NCI-H2081 treated with DMSO at 0.1 percent for 48 hours (cell line): ENCODE data around the gene CDS1.
A peak's percentile ranks its signal among the peaks of the same experiment; 100 is the strongest.
"Not testable (repeated sequence)": the region's sequence is repeated elsewhere in the genome, so short reads cannot be mapped to it uniquely, and the experiment has no call there.

Experiments
- DNase-seq: peaks from one replicate; lab custom pipeline; 2025; lab: John Stamatoyannopoulos, UW

Gene CDS1

DNA sequence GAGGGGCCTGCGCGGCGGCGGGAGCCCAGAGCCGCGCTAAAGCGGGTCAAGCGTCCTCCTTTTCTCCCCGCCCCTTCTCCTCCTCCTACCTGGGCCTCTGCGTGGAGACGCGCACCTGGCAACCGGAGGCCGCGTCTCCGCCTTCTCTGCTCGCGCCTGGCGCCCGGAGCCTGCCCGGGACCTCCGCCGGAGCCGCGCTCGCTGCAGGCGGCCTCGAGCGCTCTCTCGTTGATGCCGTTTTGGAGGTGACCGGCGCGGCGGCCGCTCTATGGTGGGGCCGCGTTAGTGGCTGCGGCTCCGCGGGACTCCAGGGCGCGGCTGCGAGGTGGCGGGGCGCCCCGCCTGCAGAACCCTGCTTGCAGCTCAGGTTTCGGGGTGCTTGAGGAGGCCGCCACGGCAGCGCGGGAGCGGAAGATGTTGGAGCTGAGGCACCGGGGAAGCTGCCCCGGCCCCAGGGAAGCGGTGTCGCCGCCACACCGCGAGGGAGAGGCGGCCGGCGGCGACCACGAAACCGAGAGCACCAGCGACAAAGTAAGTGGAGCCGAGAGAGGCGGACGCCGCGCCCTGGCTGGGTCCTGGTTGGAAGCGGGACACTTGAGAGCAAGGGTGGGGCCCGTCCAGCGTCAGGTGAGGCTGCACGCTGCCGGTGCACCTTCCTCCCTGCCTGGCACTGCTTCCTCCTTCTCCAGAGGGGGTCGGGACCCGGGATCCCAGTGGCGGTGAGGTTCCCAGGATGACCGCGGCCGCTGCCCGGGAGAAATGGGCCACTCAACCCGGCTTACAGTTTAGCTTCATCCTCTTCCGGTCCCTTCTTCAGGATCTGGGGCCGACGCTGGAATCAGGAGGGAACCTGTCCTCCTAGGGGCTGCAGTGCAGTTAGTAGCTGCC, at the start of gene CDS1:
CDS1 (plus strand) TSS at position 140 of the 888 bp plus-strand sequence; CDS start at position 415, 275 bp downstream.
- DNase-seq: no peak

DNA sequence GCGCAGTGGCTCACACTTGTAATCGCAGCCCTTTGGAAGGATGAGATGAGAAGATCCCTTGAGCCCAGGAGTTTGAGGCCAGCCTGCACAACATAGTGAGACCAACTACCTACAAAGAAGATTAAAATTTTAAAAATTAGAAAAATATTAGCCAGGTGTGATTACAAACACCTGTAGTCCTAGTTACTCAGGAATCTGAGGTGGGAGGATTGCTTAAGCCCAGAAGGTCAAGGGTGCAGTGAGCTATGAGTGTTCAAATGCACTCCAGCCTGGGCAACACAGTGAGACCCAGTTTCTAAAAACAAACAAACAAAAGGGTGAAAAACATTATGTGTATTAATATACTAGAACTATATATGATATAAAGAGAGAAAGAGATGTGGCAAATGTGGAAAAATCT, 47.0 kb upstream of the CDS1 start:
- DNase-seq: no peak

DNA sequence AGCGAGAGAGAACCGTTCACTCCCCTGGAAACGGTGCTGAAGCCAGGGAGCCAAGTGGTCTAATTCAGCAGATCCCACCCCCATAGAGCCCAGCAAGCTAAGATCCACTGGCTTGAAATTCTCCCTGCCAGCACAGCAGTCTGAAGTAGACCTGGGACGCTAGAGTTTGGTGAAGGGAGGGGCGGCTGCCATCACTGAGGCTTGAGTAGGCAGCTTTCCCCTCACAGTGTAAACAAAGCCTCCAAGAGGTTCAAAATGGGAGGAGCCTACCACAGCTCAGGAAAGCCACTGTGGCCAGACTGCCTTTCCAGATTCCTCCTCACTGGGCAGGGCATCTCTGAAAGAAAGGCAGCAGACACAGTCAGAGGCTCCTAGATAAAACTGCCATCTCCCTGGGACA, 37.8 kb upstream of the CDS1 start:
- DNase-seq: no peak

DNA sequence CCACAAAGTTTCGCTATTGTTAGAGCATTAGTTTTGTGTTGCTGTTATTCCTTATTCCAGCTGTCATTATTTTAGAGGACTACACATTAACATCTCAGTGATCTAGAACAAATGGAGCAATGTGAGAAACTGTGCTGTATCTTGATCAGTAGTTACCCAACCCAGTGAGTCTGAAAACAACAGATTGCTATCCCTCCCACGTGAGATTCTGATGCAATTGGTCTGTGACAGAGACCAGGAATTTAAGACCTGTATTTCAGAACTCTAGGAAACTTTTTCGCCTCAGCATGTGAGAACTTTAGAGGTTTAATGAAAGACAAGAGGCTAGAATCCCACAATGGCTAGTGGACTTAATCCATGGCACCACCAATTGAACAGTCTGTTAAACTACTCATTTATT, 35.7 kb upstream of the CDS1 start:
- no peak for DNase-seq

DNA sequence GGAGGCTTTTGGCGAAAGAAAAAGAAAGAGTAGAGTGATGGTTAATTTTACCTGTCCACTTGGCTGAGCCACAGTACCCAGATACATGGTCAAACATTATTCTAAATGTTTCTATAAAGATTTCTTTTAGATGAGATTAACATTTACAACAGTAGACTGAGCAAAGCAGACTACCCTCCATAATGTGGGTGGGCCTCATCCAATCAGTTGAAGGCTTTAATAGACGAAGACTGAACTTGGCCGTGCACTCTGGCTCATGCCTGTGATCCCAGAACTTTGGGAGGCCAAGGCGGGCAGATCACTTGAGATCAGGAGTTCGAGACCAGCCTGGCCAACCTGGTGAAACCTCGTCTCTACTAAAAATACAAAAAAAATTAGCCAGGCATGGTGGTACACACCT, 33.7 kb upstream of the CDS1 start:
- not testable (repeated sequence) for DNase-seq

DNA sequence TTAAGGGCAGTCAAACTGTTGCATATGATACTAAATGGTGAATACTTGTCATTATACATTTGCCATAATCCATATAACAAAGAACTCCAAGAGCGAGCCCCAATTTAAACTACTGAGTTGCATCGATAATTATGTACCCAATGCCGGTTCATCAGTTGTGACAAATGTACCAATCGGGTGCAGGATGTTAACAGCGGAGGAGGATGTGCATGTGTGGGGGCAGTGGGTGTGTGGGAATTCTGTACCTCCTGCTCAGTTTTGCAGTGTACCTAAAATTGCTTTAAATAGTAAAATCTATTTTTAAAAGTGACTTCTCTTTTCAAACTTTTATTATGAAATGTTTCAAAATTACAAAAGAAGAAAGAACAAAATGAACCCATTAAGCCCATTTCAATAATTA, 20.8 kb upstream of the CDS1 start:
- DNase-seq: no peak

DNA sequence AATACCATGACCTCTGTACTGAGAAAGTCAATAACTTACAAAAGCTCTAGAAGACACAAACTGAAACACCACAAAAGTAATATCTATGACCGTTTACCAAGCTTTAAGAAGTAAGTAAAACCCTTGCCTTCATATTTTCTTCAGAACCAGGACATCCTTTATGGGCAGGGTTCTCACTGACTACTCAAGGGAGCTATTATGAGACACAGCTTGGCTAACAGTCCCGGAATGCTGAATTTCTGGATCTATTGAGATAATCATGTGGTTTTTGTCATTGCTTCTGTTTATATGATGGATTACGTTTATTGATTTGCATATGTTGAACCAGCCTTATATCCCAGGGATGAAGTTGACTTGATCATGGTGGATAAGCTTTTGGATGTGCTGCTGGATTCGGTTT, 19.9 kb upstream of the CDS1 start:
- DNase-seq: no peak

DNA sequence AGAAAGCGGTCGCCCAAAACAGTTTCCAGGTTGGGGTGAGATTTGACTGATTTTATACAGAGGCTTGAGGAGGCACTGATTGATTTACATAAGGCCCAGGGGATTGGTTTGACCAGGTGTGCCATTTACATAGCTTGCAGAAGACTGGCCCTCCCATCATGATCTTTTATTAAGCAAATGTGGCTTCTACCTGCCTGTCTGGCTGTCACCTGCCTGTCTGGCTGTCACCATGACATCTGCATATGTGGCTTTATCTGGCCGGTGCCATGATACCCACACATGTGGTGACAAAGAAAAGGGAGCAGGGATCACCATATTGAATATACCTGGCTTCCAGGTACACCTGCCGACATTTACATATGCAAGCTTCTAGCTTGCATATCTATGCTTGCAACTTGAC, 17.0 kb upstream of the CDS1 start:
- no peak for DNase-seq

DNA sequence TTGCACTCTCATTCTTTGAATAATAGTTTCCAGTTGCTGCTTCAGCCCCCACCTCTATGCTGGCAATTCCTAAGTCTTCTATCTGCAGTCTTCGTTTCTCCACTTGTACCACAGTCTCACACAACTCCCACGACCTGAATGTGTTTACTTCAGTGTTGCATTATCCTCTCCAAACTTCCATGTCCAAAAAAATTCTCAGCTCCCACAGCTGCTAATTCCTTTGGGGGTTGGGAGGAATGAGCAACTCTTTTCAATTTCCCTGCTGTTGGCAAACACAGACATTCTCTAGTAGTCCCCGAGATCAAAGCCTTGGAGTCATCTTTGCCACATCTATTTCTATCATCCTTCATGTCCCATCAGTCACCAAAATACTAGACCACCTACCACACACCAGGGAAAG, 14.4 kb upstream of the CDS1 start:
- no peak for DNase-seq

DNA sequence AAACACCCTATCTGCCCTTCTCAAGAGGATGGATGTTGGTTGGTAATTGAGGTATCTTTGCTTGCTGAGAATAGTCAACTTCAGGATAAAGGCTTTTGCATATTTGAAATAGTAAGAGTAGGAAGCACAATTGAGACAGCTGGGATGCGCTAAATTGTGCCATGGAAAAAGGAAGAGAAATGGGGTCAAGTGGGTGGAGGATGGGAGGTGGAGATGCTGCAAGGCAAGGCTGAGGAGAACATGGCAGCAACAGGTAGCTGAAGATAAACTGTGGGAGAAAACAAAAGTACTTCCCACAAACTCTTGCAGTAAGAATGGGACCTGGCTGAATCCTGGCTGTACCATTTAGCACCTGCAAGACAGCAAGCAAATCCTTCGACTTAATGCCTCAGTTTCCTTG, 13.9 kb upstream of the CDS1 start:
- DNase-seq: no peak

DNA sequence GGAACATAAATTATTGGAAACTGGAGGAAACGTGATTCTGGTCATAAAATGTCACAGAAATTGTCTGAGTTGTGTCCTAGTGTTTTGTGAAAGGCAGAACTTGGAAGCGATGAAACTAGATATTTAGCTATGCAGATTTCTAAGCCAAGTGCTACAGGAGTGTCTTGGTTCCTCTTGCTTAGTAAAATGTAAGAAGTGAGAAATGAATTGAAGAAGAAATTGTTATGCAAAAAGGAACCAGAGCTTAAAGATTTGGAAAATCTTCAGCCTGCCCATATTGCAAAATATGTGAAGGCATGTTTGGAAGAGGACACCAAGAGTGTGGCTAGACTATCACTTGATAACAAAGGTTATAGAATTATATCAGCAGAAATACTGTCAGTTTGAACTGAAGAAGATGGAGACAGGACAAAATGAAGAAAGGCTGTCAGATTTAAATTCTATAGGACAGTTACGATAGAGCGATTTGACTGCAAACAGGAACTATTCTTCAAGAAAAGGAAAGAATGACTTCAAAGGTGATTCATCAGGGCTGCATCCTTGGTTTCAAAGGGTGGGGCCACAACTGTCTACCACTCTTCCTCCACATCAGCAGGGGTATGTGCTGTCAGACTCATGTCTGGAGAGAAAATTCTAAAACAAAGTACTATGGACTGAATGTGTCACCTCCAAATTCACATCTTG, 9.4 kb upstream of the CDS1 start:
- DNase-seq: no peak

DNA sequence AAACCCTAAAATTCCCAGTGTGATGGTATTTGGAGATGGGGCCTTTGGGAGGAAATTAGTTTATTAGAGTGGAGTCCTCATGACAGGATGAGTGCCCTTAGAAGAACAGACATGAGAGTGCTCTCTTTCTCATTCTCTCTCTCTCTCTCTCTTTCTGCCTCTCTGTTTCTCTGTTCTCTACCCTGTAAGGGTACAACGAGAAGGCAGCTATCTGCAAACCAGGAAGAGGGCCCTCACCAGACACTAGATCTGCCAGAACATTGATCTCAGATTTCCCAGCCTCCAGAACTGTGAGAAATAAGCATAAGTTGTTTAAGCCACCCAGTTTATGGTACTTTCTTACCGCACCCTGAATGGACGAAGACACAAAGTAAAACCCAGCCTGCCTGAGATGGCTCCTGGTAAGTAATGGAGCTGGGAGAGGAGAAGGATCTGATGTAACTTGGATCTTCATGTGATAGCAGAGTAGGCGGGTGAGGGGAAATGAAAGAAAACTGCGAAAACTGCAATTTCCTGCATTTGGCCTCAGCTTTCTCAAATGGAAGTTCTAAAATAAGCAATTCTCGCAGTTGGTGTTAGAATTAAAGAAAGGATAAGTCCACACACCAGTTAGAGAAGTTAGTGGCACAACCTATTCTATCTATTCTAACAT, 8.7 kb upstream of the CDS1 start:
- no peak for DNase-seq

DNA sequence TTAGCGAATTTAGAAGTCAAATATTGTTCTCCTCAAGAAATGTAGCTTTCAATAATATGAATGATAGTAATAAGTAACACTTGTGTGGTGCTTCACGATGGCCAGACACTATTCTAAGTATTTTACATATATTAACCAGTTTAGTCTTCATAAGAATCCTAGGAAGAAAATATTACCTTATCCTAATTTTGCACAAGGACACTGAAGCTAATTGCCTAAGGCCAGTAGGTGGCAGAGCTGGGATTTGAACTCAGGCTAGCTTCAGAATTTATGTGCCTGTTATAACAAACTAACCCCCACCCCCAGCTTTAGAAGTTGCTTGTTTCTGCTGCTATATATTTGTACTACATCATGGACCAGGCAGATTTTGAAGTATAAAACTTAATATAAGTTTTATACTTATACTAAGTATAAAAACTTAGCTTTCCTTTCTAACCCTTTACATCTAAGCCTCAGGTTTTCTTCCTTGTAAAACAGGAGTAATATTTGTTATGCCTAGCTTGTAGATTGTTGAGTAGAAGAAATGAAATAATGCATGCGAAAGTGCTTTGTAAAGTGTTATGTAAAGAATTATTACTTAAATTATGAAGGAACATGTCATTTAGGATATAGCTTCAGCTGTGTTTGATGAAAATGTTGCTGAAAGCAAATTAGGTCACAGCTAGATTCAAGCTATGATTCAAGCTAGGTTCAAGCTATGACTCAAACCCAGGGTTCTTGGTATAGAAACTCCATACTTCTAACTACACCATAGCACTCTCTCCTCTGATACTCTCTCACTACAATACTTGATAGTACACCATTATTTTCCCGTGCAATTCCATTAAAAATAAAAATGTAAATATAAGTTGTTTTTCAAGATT, 4.2 kb upstream of the CDS1 start:
- DNase-seq: peak; percentile 0

DNA sequence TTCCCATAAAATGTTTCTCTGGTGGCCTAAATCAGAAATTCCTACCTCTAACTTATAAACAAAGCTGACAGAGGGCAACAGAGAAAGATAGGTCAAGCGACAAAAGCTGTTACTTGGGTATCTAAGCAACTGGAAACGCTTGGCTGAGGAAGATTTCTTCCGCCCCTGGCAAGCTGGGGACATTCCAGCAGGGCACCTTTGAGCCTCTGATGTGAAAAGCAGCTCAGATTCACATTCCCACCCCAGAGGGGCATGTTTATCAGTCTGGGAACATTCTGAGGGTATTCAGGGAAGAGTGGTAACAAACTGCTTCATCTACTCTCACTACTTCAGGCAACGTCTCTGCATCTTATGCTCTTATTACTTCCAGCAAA, 3.5 kb upstream of the CDS1 start:
- no peak for DNase-seq

DNA sequence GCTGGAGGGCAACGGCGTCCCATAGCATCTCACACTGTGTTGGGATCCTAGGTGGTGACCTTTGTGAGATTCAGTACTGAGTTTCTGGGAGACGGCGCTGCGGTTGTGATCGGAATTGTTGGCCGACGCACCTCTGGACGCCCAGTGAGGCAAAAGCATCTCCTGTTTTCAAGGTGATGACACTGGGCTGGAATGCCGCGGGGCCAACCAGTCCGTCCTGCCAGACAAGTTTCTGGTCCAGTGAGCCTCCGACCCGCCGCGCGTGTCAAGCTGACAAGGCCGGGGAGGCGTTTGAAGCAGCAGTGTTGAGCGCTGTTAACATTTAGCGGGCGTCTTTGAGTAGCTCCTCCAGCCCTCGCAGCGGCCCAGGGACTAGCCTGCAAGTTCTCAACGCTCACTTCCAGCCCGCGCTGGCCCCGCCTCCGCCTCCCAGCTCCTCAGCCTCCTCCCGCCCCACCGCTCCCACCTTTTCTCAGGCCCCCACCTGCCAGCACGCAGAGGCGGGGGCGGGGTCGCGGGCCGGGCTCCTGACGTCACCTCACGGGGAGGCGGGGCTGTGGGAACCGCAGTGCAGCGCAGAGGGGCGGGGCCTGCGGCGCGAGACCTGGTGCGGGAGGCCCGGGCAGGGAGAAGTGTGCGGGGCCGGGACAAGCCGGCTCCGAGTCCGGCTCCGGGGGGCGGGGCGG, 482 bp upstream of the CDS1 start:
- no peak for DNase-seq

DNA sequence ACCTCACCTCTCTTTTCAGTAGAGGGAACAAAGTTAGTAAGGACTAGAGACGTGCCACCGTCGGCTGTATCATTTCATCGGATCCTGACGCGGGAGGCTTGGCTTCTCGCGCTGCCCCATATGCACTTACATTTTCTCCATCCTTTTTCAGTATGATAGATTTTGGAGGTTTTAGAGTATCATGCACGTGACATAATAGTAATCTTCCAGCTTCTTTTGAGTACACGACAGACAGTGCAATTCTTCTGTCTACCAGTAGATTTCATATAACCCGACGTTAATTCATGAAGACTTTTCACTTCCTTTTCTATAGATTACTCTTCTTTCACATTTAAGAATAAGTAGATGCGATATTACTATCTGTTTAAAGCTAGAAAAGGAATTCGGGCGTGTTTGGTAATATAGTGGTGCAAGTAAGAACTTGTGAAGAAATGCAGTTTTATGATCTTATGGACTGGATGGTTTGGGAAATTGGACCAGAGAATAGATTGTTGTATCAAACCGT, 1.0 kb downstream of the CDS1 start:
- DNase-seq: no peak

DNA sequence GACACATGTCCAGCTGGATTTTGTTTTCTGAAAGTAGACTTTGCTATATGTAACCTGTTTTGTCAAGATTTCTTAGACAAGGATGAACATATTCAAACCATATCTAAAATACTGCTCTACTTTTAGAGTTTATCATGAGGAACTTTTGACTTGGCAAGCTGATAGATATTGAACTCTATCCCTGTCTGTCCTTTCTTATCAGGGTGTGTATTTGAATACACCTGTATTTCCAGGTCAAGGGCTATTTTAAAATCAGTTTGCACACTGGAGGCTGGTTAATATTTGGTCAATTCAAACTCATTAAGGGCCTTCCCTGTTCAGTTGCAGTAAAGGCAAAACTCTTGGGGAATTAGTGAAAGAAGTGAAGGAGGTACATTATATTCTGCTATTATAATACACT, 2.3 kb downstream of the CDS1 start:
- no peak for DNase-seq

DNA sequence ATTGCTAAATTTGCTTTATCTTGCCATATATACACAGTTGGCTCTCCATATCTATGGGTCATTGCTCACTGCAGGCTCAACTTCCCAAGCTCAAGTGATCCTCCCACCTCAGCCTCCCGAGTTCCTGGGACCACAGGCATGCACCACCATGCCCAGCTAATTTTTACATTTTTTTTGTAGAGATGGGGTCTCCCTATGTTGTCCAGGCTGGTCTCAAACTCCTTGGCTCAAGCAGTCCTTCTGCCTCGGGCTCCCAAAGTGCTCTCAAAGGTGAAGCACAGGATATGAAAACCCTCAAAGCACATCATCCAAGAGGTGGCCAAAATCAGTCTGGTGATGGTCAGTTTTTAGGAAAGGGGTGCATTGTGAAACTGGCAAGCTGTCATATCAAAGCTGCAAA, 11.8 kb downstream of the CDS1 start:
- DNase-seq: no peak

DNA sequence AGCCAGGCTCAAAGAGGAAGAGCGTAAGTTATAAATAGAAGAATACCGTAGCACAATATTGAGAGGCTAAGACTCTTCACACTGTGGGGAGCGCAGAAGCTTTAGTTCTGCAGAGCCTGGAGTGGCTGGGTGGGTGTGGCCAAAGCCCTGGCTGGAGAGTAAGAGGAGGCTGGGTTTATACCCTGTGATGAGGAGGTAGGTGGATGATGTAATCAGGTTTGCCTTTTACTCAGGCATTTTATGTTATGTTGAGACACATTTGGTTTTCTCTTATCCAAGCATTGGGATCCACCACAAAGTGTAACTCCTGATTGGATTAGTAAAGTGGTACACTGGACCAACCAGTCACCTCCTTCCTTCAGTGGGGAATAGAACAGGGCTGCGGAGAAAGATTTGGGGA, 13.9 kb downstream of the CDS1 start:
- DNase-seq: no peak

DNA sequence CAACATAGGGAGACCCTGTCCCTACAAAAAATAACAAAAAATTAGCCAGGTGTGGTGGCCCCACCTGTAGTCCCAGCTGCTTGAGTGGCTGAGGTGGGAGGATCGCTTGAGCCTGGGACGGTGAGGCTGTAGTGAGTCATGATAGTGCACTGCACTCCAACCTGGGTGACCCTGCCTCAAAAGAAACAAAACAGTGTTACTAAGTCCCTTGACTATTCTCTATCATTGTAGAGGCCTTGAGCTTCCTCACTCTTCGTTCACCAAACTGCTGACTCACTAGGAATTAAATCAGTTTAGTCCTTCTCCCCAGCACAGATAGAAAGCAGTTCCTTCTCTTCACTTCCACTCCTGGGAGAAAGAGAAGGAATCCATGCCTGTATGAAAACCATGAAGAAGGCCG, 14.5 kb downstream of the CDS1 start:
- no peak for DNase-seq

DNA sequence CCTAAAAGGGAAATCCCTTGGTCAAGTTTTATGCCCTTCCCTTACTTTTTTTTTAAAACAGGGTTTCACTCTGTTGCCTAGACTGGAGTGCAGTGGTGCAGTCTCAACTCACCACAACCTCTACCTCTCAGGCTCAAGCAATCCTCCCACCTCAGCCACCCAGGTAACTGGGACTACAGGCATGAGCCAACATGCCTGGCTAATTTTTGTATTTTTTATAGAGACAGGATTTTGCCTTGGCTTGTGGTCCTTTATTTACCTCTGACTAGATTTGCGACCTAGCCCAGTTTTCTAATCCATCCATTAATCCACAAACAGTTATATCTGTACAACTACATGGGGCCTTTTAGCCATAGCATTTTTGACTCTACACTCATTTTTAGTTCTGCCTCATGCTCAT, 23.7 kb downstream of the CDS1 start:
- no peak for DNase-seq
